ENCODE measurements around the gene OTC. TPM values are rescaled to one million over a fixed set of nuclear protein-coding genes. Genes with fewer than 3 reads are reported as not detected.

OTC gene
- polyA plus RNA-seq, 1 donor (not counting 4 experiments of a cell fraction or from before 2014, with no cell fraction given): not detected

GRCh38 chrX:38462257-38462656 lies 109.9 kb downstream of the OTC start:
- dilution Hi-C loops (cut with MboI; ENCODE audit: extremely low pct_ligation_motif_present, low sequenced_read_pairs): no loop called here
- TF ChIP-seq EZH2 (IDR thresholded peaks at IDR 0.05; ENCODE audit: low read length) (no peak), CTCF (optimal IDR thresholded peaks at IDR 0.05 in 1 of 3, IDR thresholded peaks at IDR 0.05 in 1 of 3, conservative IDR thresholded peaks at IDR 0.05 in 1 of 3; ENCODE audit: extremely low read depth in 1 of 3, insufficient read depth in 2 of 3, low read length in 3 of 3) (no peak)
- Histone ChIP-seq H3K36me3 (ENCODE audit: control insufficient read depth in 2 of 2, extremely low read depth in 1 of 2, insufficient read depth in 2 of 2, low read length in 2 of 2) (no peaks in the 10 kb centered on the region), H3K9me1 (ENCODE audit: control insufficient read depth, extremely low read depth, insufficient read depth, low read length) (no peaks in the 10 kb centered on the region), H3K79me2 (ENCODE audit: control insufficient read depth, insufficient read depth, low read length) (no peaks in the 10 kb centered on the region), H3K4me1 (ENCODE audit: control insufficient read depth, extremely low read depth, insufficient read depth, low read length) (no peaks in the 10 kb centered on the region), H3K27me3 (ENCODE audit: control insufficient read depth, extremely low read depth, insufficient read depth, low read length) (no peaks in the 10 kb centered on the region), H3K4me3 (ENCODE audit: control insufficient read depth in 2 of 3, extremely low read depth in 1 of 3, insufficient read depth in 2 of 3, low read depth in 1 of 3, low read length in 3 of 3) (no peak overlapping the region), H3K9ac (ENCODE audit: control insufficient read depth, extremely low read depth, insufficient read depth, low read length) (no peak overlapping the region), H3K4me2 (ENCODE audit: control insufficient read depth, extremely low read depth, insufficient read depth, low read depth, low read length) (no peak overlapping the region), H2AFZ (ENCODE audit: control insufficient read depth, low read length) (no peak overlapping the region), H3K27ac (ENCODE audit: control insufficient read depth, insufficient read depth, low read length) (no peak overlapping the region), H3K9me3 (ENCODE audit: control insufficient read depth, low read depth, low read length) (peaks cover 4% of the 10 kb centered on the region), H4K20me1 (ENCODE audit: control insufficient read depth, extremely low read depth, insufficient read depth, low read length) (no peaks in the 10 kb centered on the region)
- no peak for FAIRE-seq
- no peak for DNase-seq (ENCODE audit: low read depth, low spot score)

- Histone ChIP-seq H3K4me3 (ENCODE audit: control insufficient read depth in 2 of 3, extremely low read depth in 1 of 3, insufficient read depth in 2 of 3, low read depth in 1 of 3, low read length in 3 of 3) (no peak overlapping the region), H3K4me2 (ENCODE audit: control insufficient read depth, extremely low read depth, insufficient read depth, low read depth, low read length) (no peak overlapping the region), H3K9ac (ENCODE audit: control insufficient read depth, extremely low read depth, insufficient read depth, low read length) (no peak overlapping the region), H3K9me1 (ENCODE audit: control insufficient read depth, extremely low read depth, insufficient read depth, low read length) (no peaks in the 10 kb centered on the region), H3K79me2 (ENCODE audit: control insufficient read depth, insufficient read depth, low read length) (no peaks in the 10 kb centered on the region), H3K27ac (ENCODE audit: control insufficient read depth, insufficient read depth, low read length) (no peak overlapping the region), H3K9me3 (ENCODE audit: control insufficient read depth, low read depth, low read length) (peaks cover 4% of the 10 kb centered on the region), H2AFZ (ENCODE audit: control insufficient read depth, low read length) (no peak overlapping the region), H4K20me1 (ENCODE audit: control insufficient read depth, extremely low read depth, insufficient read depth, low read length) (no peaks in the 10 kb centered on the region), H3K36me3 (ENCODE audit: control insufficient read depth in 2 of 2, extremely low read depth in 1 of 2, insufficient read depth in 2 of 2, low read length in 2 of 2) (no peaks in the 10 kb centered on the region), H3K27me3 (ENCODE audit: control insufficient read depth, extremely low read depth, insufficient read depth, low read length) (no peaks in the 10 kb centered on the region), H3K4me1 (ENCODE audit: control insufficient read depth, extremely low read depth, insufficient read depth, low read length) (no peaks in the 10 kb centered on the region)
- DNase-seq (ENCODE audit: low read depth, low spot score): no peak
- no peak for FAIRE-seq
- dilution Hi-C loops (cut with MboI; ENCODE audit: extremely low pct_ligation_motif_present, low sequenced_read_pairs): no loop called here
- TF ChIP-seq EZH2 (IDR thresholded peaks at IDR 0.05; ENCODE audit: low read length): no peak
- no peak for TF ChIP-seq CTCF (optimal IDR thresholded peaks at IDR 0.05 in 1 of 3, IDR thresholded peaks at IDR 0.05 in 1 of 3, conservative IDR thresholded peaks at IDR 0.05 in 1 of 3; ENCODE audit: extremely low read depth in 1 of 3, insufficient read depth in 2 of 3, low read length in 3 of 3)
These were observed 113.3 kb downstream of the OTC start for GRCh38 chrX:38465686-38466085.
